IPS-11a (cell line): ENCODE results near the gene RALGAPA2.

Experiments
- H3K4me3 ChIP-seq: one replicate; pipeline ENCODE4 v1.5.1; 2013; ENCODE audit warnings: low read depth, low read length, control low read depth

The RALGAPA2 gene

GRCh38 chr20:20480689-20481088 lies 231.8 kb downstream of the RALGAPA2 start:
- no peak overlapping the region for H3K4me3 ChIP-seq

- no peak overlapping the region for H3K4me3 ChIP-seq
Measured at GRCh38 chr20:20480126-20480525, 232.3 kb downstream of the RALGAPA2 start.

- H3K4me3 ChIP-seq = no peak overlapping the region
Measured at GRCh38 chr20:20477444-20478041, 234.9 kb downstream of the RALGAPA2 start.

GRCh38 chr20:20476504-20476903 lies 235.9 kb downstream of the RALGAPA2 start:
- H3K4me3 ChIP-seq = no peak overlapping the region

- H3K4me3 ChIP-seq = no peak overlapping the region
Measured at GRCh38 chr20:20473657-20474056, 238.8 kb downstream of the RALGAPA2 start.

GRCh38 chr20:20472684-20473274 lies 239.7 kb downstream of the RALGAPA2 start:
- no peak overlapping the region for H3K4me3 ChIP-seq

GRCh38 chr20:20466341-20466879 lies 246.0 kb downstream of the RALGAPA2 start:
- no peak overlapping the region for H3K4me3 ChIP-seq

GRCh38 chr20:20465252-20465651 lies 247.2 kb downstream of the RALGAPA2 start:
- H3K4me3 ChIP-seq = no peak overlapping the region

GRCh38 chr20:20463933-20464374 lies 248.5 kb downstream of the RALGAPA2 start:
- H3K4me3 ChIP-seq = no peak overlapping the region

GRCh38 chr20:20462185-20462584 lies 250.3 kb downstream of the RALGAPA2 start:
- no peak overlapping the region for H3K4me3 ChIP-seq

GRCh38 chr20:20461551-20461950 lies 250.9 kb downstream of the RALGAPA2 start:
- H3K4me3 ChIP-seq = no peak overlapping the region

- no peak overlapping the region for H3K4me3 ChIP-seq
Measured at GRCh38 chr20:20459726-20460125, 252.7 kb downstream of the RALGAPA2 start.

- no peak overlapping the region for H3K4me3 ChIP-seq
Measured at GRCh38 chr20:20457392-20458126, 254.9 kb downstream of the RALGAPA2 start.

GRCh38 chr20:20456741-20457140 lies 255.7 kb downstream of the RALGAPA2 start:
- no peak overlapping the region for H3K4me3 ChIP-seq

GRCh38 chr20:20455926-20456325 lies 256.5 kb downstream of the RALGAPA2 start:
- H3K4me3 ChIP-seq = no peak overlapping the region

GRCh38 chr20:20454850-20455627 lies 257.4 kb downstream of the RALGAPA2 start:
- no peak overlapping the region for H3K4me3 ChIP-seq

- no peak overlapping the region for H3K4me3 ChIP-seq
Measured at GRCh38 chr20:20454367-20454766, 258.1 kb downstream of the RALGAPA2 start.

GRCh38 chr20:20452254-20452676 lies 260.2 kb downstream of the RALGAPA2 start:
- H3K4me3 ChIP-seq = peak overlapping the region; percentile 21

GRCh38 chr20:20450521-20450920 lies 261.9 kb downstream of the RALGAPA2 start:
- H3K4me3 ChIP-seq = no peak overlapping the region

GRCh38 chr20:20448881-20449280 lies 263.6 kb downstream of the RALGAPA2 start:
- no peak overlapping the region for H3K4me3 ChIP-seq

- H3K4me3 ChIP-seq = no peak overlapping the region
Measured at GRCh38 chr20:20447196-20447595, 265.2 kb downstream of the RALGAPA2 start.
